KMS-11 (cell line): Measurements from ENCODE around the gene ZNF318.

ENCODE experiments used
- H2AFZ ChIP-seq: fragments of 200-600 bp; sonication (generic); 2 replicates; pipeline ENCODE4 v1.6.1; 2016; ENCODE audit warnings: antibody characterized with exemption, mixed run types, low read depth
- H3K27ac ChIP-seq: fragments of 200-600 bp; sonication (generic); 2 replicates; pipeline ENCODE4 v1.6.1; 2016; ENCODE audit warnings: mild to moderate bottlenecking, mixed run types
- H3K27me3 ChIP-seq: fragments of 200-600 bp; sonication (generic); 2 replicates; pipeline ENCODE4 v1.6.1; 2017; ENCODE audit warnings: mild to moderate bottlenecking, low read depth, mixed run types, moderate library complexity; ENCODE audit not compliant: insufficient read depth
- H3K36me3 ChIP-seq: fragments of 200-600 bp; sonication (generic); 2 replicates; pipeline ENCODE4 v1.6.1; 2017; ENCODE audit warnings: mild to moderate bottlenecking, mixed run types; ENCODE audit not compliant: insufficient read depth
- H3K4me1 ChIP-seq: fragments of 200-600 bp; sonication (generic); 2 replicates; pipeline ENCODE4 v1.6.1; 2016; ENCODE audit warnings: mild to moderate bottlenecking, low read depth, mixed run types; ENCODE audit not compliant: poor library complexity, severe bottlenecking
- H3K4me2 ChIP-seq: fragments of 200-600 bp; sonication (generic); 2 replicates; pipeline ENCODE4 v1.7.0; 2016; ENCODE audit warnings: mild to moderate bottlenecking, mixed run types
- H3K4me3 ChIP-seq: fragments of 200-600 bp; sonication (generic); IDR thresholded peaks from 2 replicates; pipeline ENCODE4 v1.6.1; 2017; ENCODE audit warnings: low read depth, low read length, mixed read lengths; ENCODE audit not compliant: insufficient read depth
- H3K79me2 ChIP-seq: fragments of 200-600 bp; sonication (generic); 2 replicates; pipeline ENCODE4 v1.6.1; 2016; ENCODE audit warnings: low read depth, mixed run types; ENCODE audit not compliant: insufficient read depth
- H3K9ac ChIP-seq: fragments of 200-600 bp; sonication (generic); 2 replicates; pipeline ENCODE4 v1.6.1; 2016; ENCODE audit warnings: mild to moderate bottlenecking, mixed run types
- H4K20me1 ChIP-seq: fragments of 200-600 bp; sonication (generic); 2 replicates; pipeline ENCODE4 v1.6.1; 2016; ENCODE audit warnings: mild to moderate bottlenecking, mixed run types; ENCODE audit not compliant: insufficient read depth
- CTCF ChIP-seq: fragments of 200-600 bp; sonication (generic); conservative IDR thresholded peaks from 2 replicates; pipeline ENCODE4 v1.6.1; 2017; ENCODE audit warnings: low read depth, mild to moderate bottlenecking, antibody characterized with exemption, low read length, moderate library complexity, mixed read lengths

Gene ZNF318

GRCh38 chr6:43325876-43326275 lies 43.6 kb downstream of the ZNF318 start:
- no peak overlapping the region for H3K4me3 ChIP-seq
- no peaks in the 10 kb centered on the region for H4K20me1 ChIP-seq
- H3K4me1 ChIP-seq = no peaks in the 10 kb centered on the region
- no peaks in the 10 kb centered on the region for H3K79me2 ChIP-seq
- no peak overlapping the region for H3K4me2 ChIP-seq
- TF ChIP-seq CTCF = no peak
- H3K27ac ChIP-seq = no peak overlapping the region
- H3K27me3 ChIP-seq = no peaks in the 10 kb centered on the region
- no peaks in the 10 kb centered on the region for H3K36me3 ChIP-seq
- H3K9ac ChIP-seq = no peak overlapping the region
- H2AFZ ChIP-seq = no peak overlapping the region

- no peak overlapping the region for H3K4me3 ChIP-seq
- no peak for TF ChIP-seq CTCF
- no peak overlapping the region for H2AFZ ChIP-seq
- H3K9ac ChIP-seq = no peak overlapping the region
- no peaks in the 10 kb centered on the region for H3K36me3 ChIP-seq
- no peaks in the 10 kb centered on the region for H3K27me3 ChIP-seq
- no peak overlapping the region for H3K4me2 ChIP-seq
- no peaks in the 10 kb centered on the region for H3K4me1 ChIP-seq
- H4K20me1 ChIP-seq = no peaks in the 10 kb centered on the region
- H3K27ac ChIP-seq = no peak overlapping the region
- H3K79me2 ChIP-seq = no peaks in the 10 kb centered on the region
Observed at GRCh38 chr6:43318011-43318410, 51.4 kb downstream of the ZNF318 start.

GRCh38 chr6:43313813-43314212 lies 55.6 kb downstream of the ZNF318 start:
- Histone ChIP-seq H3K4me1 (peaks cover 5% of the 10 kb centered on the region), H3K36me3 (no peaks in the 10 kb centered on the region), H2AFZ (no peak overlapping the region), H3K9ac (no peak overlapping the region), H3K4me3 (no peak overlapping the region), H3K79me2 (no peaks in the 10 kb centered on the region), H3K27ac (no peak overlapping the region), H3K27me3 (no peaks in the 10 kb centered on the region), H3K4me2 (no peak overlapping the region), H4K20me1 (no peaks in the 10 kb centered on the region)
- no peak for TF ChIP-seq CTCF

GRCh38 chr6:43311666-43312065 lies 57.8 kb downstream of the ZNF318 start:
- TF ChIP-seq CTCF = no peak
- H3K27ac ChIP-seq = no peak overlapping the region
- peaks cover 5% of the 10 kb centered on the region for H3K4me1 ChIP-seq
- no peaks in the 10 kb centered on the region for H4K20me1 ChIP-seq
- no peaks in the 10 kb centered on the region for H3K36me3 ChIP-seq
- H3K79me2 ChIP-seq = no peaks in the 10 kb centered on the region
- no peak overlapping the region for H2AFZ ChIP-seq
- no peaks in the 10 kb centered on the region for H3K27me3 ChIP-seq
- H3K4me2 ChIP-seq = no peak overlapping the region
- H3K9ac ChIP-seq = no peak overlapping the region
- no peak overlapping the region for H3K4me3 ChIP-seq

GRCh38 chr6:43310624-43311023 lies 58.8 kb downstream of the ZNF318 start:
- Histone ChIP-seq H3K27ac (no peak overlapping the region), H3K79me2 (no peaks in the 10 kb centered on the region), H3K36me3 (no peaks in the 10 kb centered on the region), H3K9ac (no peak overlapping the region), H3K4me1 (peaks cover 5% of the 10 kb centered on the region), H3K4me2 (no peak overlapping the region), H2AFZ (no peak overlapping the region), H3K27me3 (no peaks in the 10 kb centered on the region), H4K20me1 (no peaks in the 10 kb centered on the region), H3K4me3 (no peak overlapping the region)
- TF ChIP-seq CTCF = no peak
